Adrenal gland (tissue), 12 donors: ENCODE measurements around the gene NUP210. TPM values are rescaled to one million over a fixed set of nuclear protein-coding genes. Genes with fewer than 3 reads are reported as not detected.
"Not testable (repeated sequence)": the region's sequence is repeated elsewhere in the genome, so short reads cannot be mapped to it uniquely, and the experiment has no call there.

Experiments used
- DNase-seq, 7 donors: peaks; one replicate each; pipeline ENCODE4 v3.0.0-alpha.2; 2019 to 2020
- H3K27ac ChIP-seq, 5 donors: fragments of 200-600 bp; sonication (generic) in 4 of 5; 1 replicate in 3 of 5; 2 replicates in 2 of 5; pipeline versions ENCODE4 v1.5.1 to v1.8.0; 2016 to 2020; ENCODE audit warnings: mild to moderate bottlenecking in 1 of 5
- H3K27me3 ChIP-seq: fragments of 200-600 bp; 2 replicates; pipeline ENCODE4 v1.8.0; 2021
- H3K36me3 ChIP-seq, 2 donors: fragments of 200-600 bp; replicated peaks in 1 of 2; 1 replicate in 1 of 2; 2 replicates in 1 of 2; pipeline versions ENCODE4 v1.5.1 to v1.8.0; 2018 to 2022
- H3K4me1 ChIP-seq, 2 donors: fragments of 200-600 bp; replicated peaks in 1 of 2; 1 replicate in 1 of 2; 2 replicates in 1 of 2; pipeline versions ENCODE4 v1.5.1 to v1.8.0; 2018 to 2021
- H3K4me3 ChIP-seq, 4 donors: fragments of 200-600 bp; sonication (generic) in 3 of 4; one replicate each; pipeline ENCODE4 v1.5.1; 2016 to 2018
- H3K9me3 ChIP-seq, 3 donors: fragments of 200-600 bp; sonication (generic) in 1 of 3; replicated peaks in 1 of 3; 1 replicate in 2 of 3; 2 replicates in 1 of 3; pipeline versions ENCODE4 v1.5.1 to v1.8.0; 2016 to 2021
- CTCF ChIP-seq, 6 experiments: fragments of 450-650 bp in 4 of 6; fragments of 200-600 bp in 2 of 6; sonication (generic) in 1 of 6; IDR thresholded peaks; 1 replicate in 5 of 6; 2 replicates in 1 of 6; pipeline versions ENCODE4 v1.5.1 to v1.8.0; 2016 to 2021; ENCODE audit warnings: antibody characterized with exemption in 6 of 6, mild to moderate bottlenecking in 2 of 6, moderate library complexity in 1 of 6
- POLR2A ChIP-seq, 2 donors: fragments of 450-650 bp; IDR thresholded peaks; one replicate each; pipeline ENCODE4 v1.6.1; 2017; ENCODE audit warnings: antibody characterized with exemption in 2 of 2, mild to moderate bottlenecking in 2 of 2, moderate library complexity in 1 of 2
- WGBS, 4 donors: extraction: QIAGEN DNeasy Blood & Tissue Kit in 2 of 4; methylation state at CpG; one replicate each; pipeline versions ENCODE4 v1.1.5 to v1.1.7; 2013 to 2017; 5-methylcytosine and 5-hydroxymethylcytosine counted together
- intact Hi-C, 2 donors: fragments of 100-400 bp; cut with DNase I; formaldehyde crosslinking; loops; one replicate each; pipeline versions ENCODE4 v1.14.1 to v1.15.0; 2022 to 2023
- polyA plus RNA-seq, 3 donors: library from polyadenylated mRNA; stranded (reverse); fragments of 200-250 nt in 2 of 3; fragments of 350-450 nt in 1 of 3; fragmentation: Illumina TruSeq in 1 of 3; extraction: RNeasy Lipid Tissue Mini Kit (QIAGEN cat#74804) in 1 of 3; gene quantifications; one replicate each; pipeline ENCODE4 v1.2.3, GENCODE V29; 2013 to 2014
- total RNA-seq, 9 donors: library from RNA; depleted of rRNA in 4 of 9; stranded (reverse); fragments of >200 nt in 4 of 9; fragments of 120-200 nt in 1 of 9; fragmentation: NEBNext Ultra II Directional in 1 of 9; extraction: Animal tissue kit (Norgen Biotek cat#: 25700) in 1 of 9; gene quantifications; one replicate each; pipeline versions ENCODE4 v1.1.0 to v1.2.4, GENCODE V29; 2013 to 2023
- donor health status: healthy with polysubstance abuse.
- donor health status: Bipolar disorder and iron deficiency.
- donor health status: DM: yes; HTN: yes; CAD: no.
- donor health status: DM: no; HTN: no; CAD: no.
- donor health status: DM: no; HTN: no; CAD: no.
- donor health status: DM: yes; HTN: yes; CAD: no.

The NUP210 gene
- total and polyA plus RNA-seq, 12 donors = 3.0 to 15.8 (median 8.6) TPM

- TF ChIP-seq POLR2A (IDR thresholded peaks at IDR 0.05) (no peak), CTCF (IDR thresholded peaks at IDR 0.05) (no peak)
- intact Hi-C loops = no loop called here
- Histone ChIP-seq H3K4me1 (peaks cover 0 to 6% of the 10 kb centered on the region in 2 donors), H3K27ac (peak overlapping the region in 3 of 5 donors; percentile 64 to 79 (median 70)), H3K36me3 (peaks cover 0 to 4% of the 10 kb centered on the region in 2 donors), H3K27me3 (no peaks in the 10 kb centered on the region), H3K9me3 (no peaks in the 10 kb centered on the region), H3K4me3 (no peak overlapping the region)
- WGBS, 4 donors = 47 to 55% (median 50%) methylated on average over 18 to 20 of the region's 20 CpGs
- peak; percentile 40 to 83 (median 69) for DNase-seq
Observed at GRCh38 chr3:13379201-13379830, 40.8 kb downstream of the NUP210 start.

GRCh38 chr3:13378155-13378554 lies 42.0 kb downstream of the NUP210 start:
- peaks cover 0 to 6% of the 10 kb centered on the region in 2 donors for H3K4me1 ChIP-seq
- no peaks in the 10 kb centered on the region for H3K9me3 ChIP-seq
- WGBS, 4 donors = 87 to 92% (median 89%) methylated on average over 5 of the region's 5 CpGs
- no peaks in the 10 kb centered on the region for H3K27me3 ChIP-seq
- no peak overlapping the region for H3K4me3 ChIP-seq
- no peak overlapping the region for H3K27ac ChIP-seq
- peaks cover 0 to 4% of the 10 kb centered on the region in 2 donors for H3K36me3 ChIP-seq
- DNase-seq = peak in 2 of 7 donors; percentile 25 to 44
- TF ChIP-seq CTCF (IDR thresholded peaks at IDR 0.05) (no peak), POLR2A (IDR thresholded peaks at IDR 0.05) (no peak)
- intact Hi-C loops = no loop called here

GRCh38 chr3:13377741-13378140 lies 42.4 kb downstream of the NUP210 start:
- H3K4me1 ChIP-seq, H3K27me3 ChIP-seq, H3K36me3 ChIP-seq, DNase-seq, H3K27ac ChIP-seq, H3K9me3 ChIP-seq, intact Hi-C loops, H3K4me3 ChIP-seq: not testable (repeated sequence)
- 92 to 100% (median 95%) methylated on average over 2 of the region's 2 CpGs for WGBS, 4 donors

GRCh38 chr3:13377021-13377420 lies 43.1 kb downstream of the NUP210 start:
- no peak overlapping the region for H3K4me3 ChIP-seq
- H3K4me1 ChIP-seq = peaks cover 0 to 6% of the 10 kb centered on the region in 2 donors
- intact Hi-C loops = no loop called here
- no peaks in the 10 kb centered on the region for H3K27me3 ChIP-seq
- no peak for DNase-seq
- H3K9me3 ChIP-seq = no peaks in the 10 kb centered on the region
- no peak overlapping the region for H3K27ac ChIP-seq
- 94 to 97% (median 96%) methylated on average over 11 to 14 of the region's 14 CpGs for WGBS, 4 donors
- TF ChIP-seq POLR2A (IDR thresholded peaks at IDR 0.05) = no peak
- no peak for TF ChIP-seq CTCF (IDR thresholded peaks at IDR 0.05)
- peaks cover 0 to 6% of the 10 kb centered on the region in 2 donors for H3K36me3 ChIP-seq

GRCh38 chr3:13376091-13376490 lies 44.0 kb downstream of the NUP210 start:
- Histone ChIP-seq H3K27me3 (no peaks in the 10 kb centered on the region), H3K4me3 (no peak overlapping the region), H3K36me3 (peaks cover 0 to 6% of the 10 kb centered on the region in 2 donors), H3K27ac (no peak overlapping the region), H3K4me1 (peaks cover 0 to 6% of the 10 kb centered on the region in 2 donors), H3K9me3 (no peaks in the 10 kb centered on the region)
- no peak for TF ChIP-seq POLR2A (IDR thresholded peaks at IDR 0.05)
- TF ChIP-seq CTCF (IDR thresholded peaks at IDR 0.05) = no peak
- WGBS, 4 donors = 91 to 98% (median 93%) methylated on average over 9 of the region's 9 CpGs
- intact Hi-C loops = no loop called here
- DNase-seq = no peak
